Mucosa of gallbladder (tissue), 1 donor: ENCODE data around the gene RXFP4. TPM values are rescaled to one million over a fixed set of nuclear protein-coding genes. Genes with fewer than 3 reads are reported as not detected.
"Not testable (repeated sequence)": the region's sequence is repeated elsewhere in the genome, so short reads cannot be mapped to it uniquely, and the experiment has no call there.

Experiments
- DNase-seq: peaks from one replicate; pipeline ENCODE4 v3.0.0-alpha.2; 2020; ENCODE audit warnings: low spot score
- total RNA-seq: library from RNA; stranded (reverse); gene quantifications from one replicate; pipeline ENCODE4 v1.2.1, GENCODE V29; 2021
- donor health status: DM: no; HTN: no; CAD: no.

Gene RXFP4
- not detected for total RNA-seq

GRCh38 chr1:155940993-155941844, at the start of gene RXFP4:
RXFP4 (plus strand) TSS chr1:155941638; CDS start chr1:155941710, 72 bp downstream.
- no peak for DNase-seq

GRCh38 chr1:155892796-155893195, 48.6 kb upstream of the RXFP4 start:
- DNase-seq = no peak

- DNase-seq = no peak
These were observed 47.9 kb upstream of the RXFP4 start for GRCh38 chr1:155893389-155894142.

- not testable (repeated sequence) for DNase-seq
These were observed 45.8 kb upstream of the RXFP4 start for GRCh38 chr1:155895617-155896016.

- not testable (repeated sequence) for DNase-seq
These were observed 45.0 kb upstream of the RXFP4 start for GRCh38 chr1:155896476-155896875.

- DNase-seq = no peak
These were observed 43.7 kb upstream of the RXFP4 start for GRCh38 chr1:155897746-155898145.

- DNase-seq = no peak
These were observed 42.5 kb upstream of the RXFP4 start for GRCh38 chr1:155898888-155899287.

GRCh38 chr1:155899683-155900082, 41.8 kb upstream of the RXFP4 start:
- DNase-seq = no peak

- no peak for DNase-seq
These were observed 41.3 kb upstream of the RXFP4 start for GRCh38 chr1:155900161-155900560.

GRCh38 chr1:155904261-155904660, 37.2 kb upstream of the RXFP4 start:
- no peak for DNase-seq

GRCh38 chr1:155909894-155910293, 31.5 kb upstream of the RXFP4 start:
- peak; percentile 58 for DNase-seq

- peak; percentile 17 for DNase-seq
These were observed 30.8 kb upstream of the RXFP4 start for GRCh38 chr1:155910621-155911121.

GRCh38 chr1:155911156-155912055, 30.0 kb upstream of the RXFP4 start, which contains the start of gene RIT1:
RIT1 (minus strand) TSS chr1:155911349; CDS start chr1:155910761, 588 bp downstream.
- peak; percentile 89 for DNase-seq

- DNase-seq = no peak
These were observed 29.3 kb upstream of the RXFP4 start for GRCh38 chr1:155912056-155912536.

- DNase-seq = no peak
These were observed 27.3 kb upstream of the RXFP4 start for GRCh38 chr1:155913969-155914757.

GRCh38 chr1:155918660-155919059, 22.8 kb upstream of the RXFP4 start:
- no peak for DNase-seq

- no peak for DNase-seq
These were observed 21.6 kb upstream of the RXFP4 start for GRCh38 chr1:155919801-155920200.

GRCh38 chr1:155920717-155921116, 20.7 kb upstream of the RXFP4 start:
- no peak for DNase-seq

GRCh38 chr1:155925506-155925905, 15.9 kb upstream of the RXFP4 start:
- no peak for DNase-seq

- DNase-seq = no peak
These were observed 12.4 kb upstream of the RXFP4 start for GRCh38 chr1:155929057-155929456.
